Caki2 (cell line): ENCODE data around the gene MYO3A. TPM values are rescaled to one million over a fixed set of nuclear protein-coding genes. Genes with fewer than 3 reads are reported as not detected.
"Not testable (repeated sequence)": the region's sequence is repeated elsewhere in the genome, so short reads cannot be mapped to it uniquely, and the experiment has no call there.

Experiments used
- DNase-seq: peaks from one replicate; pipeline ENCODE4 v3.0.0-alpha.2; 2015; ENCODE audit warnings: low read depth
- in situ Hi-C: cut with HindIII; loops from 2 replicates; pipeline ENCODE4 v1.10.0; 2016; ENCODE audit warnings: low sequenced_read_pairs, low pct_unique_long_range_greater_than_20kb, mixed read lengths
- total RNA-seq: library from RNA; depleted of rRNA; stranded (reverse); fragments of >200 nt; shearing (Covaris generic); gene quantifications from 2 replicates; pipeline ENCODE4 v1.2.3, GENCODE V29; 2014; ENCODE audit warnings: low replicate concordance

MYO3A gene
- total RNA-seq, 1 experiment from 2014 or later, result 4.5 TPM

DNA sequence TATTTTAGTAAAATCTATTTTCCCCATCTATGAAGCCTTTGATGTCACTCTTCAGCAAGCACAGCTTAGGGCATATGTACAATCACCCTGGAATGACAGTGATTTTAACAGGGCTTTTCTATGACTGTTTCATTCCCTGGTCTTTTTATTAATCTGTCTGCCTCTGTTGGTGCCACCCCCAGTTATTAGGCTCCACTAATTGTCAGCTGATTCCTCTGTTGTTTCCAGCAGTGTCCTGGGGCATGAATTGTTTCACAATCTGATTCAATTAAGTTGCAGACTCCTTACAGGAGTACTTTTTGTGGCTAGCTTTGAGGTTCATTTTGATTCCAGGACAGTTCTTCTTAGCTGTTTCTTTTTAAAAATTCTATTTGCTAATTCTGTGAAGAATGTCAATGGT is 38.6 kb downstream of the MYO3A start:
- in situ Hi-C loops, result no loop called here
- no peak for DNase-seq

GRCh38 chr10:25974897-25975459 is 40.9 kb downstream of the MYO3A start:
- DNase-seq, result no peak
- in situ Hi-C loops, result no loop called here

DNA sequence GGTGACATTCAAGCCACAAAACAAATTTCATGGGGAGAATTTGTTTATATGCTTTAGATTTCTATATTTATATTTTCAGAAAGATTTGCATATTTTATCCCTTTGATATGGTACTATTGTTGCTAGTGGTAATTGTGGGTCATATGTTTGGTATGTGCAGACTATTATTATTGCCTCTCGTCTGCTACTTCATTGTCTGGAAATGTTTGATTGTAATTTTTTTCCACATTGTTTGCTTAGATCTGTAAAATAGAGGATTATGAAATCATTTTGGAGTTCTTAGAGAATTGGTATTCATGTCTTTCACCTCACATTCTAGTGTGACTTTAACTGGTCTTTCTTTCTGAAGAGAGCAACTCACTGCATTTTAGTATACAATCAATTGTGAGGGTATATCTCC is 44.7 kb downstream of the MYO3A start:
- in situ Hi-C loops, result no loop called here
- DNase-seq, result no peak

GRCh38 chr10:25982107-25982506 is 48.1 kb downstream of the MYO3A start:
- in situ Hi-C loops, result no loop called here
- DNase-seq, result no peak

GRCh38 chr10:25988583-25988982 is 54.6 kb downstream of the MYO3A start:
- in situ Hi-C loops, result no loop called here

DNA sequence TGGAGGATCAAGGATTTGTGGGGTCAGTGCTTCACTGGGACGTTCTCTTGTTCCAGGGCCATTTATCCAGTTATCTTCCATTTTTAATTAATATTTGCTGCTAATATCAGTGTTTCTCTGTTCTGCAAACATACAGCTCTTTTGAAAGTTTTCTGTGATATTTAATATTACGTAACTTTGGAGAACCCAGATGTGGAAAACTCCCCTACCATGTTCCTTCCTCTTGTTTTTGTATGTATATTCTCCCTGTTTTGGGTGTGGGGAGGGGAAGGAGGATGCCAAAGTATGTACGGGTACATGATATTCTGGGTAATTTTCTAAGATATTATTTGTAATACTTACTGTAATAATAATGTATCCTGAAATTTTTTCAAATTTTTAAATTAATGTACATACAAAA is 55.9 kb downstream of the MYO3A start:
- no peak for DNase-seq
- in situ Hi-C loops, result no loop called here

More at GRCh38 chr10:25988583-25988982, 54.6 kb downstream of the MYO3A start:
- DNase-seq, result no peak

- no peak for DNase-seq
- in situ Hi-C loops, result no loop called here
Observed at GRCh38 chr10:25999295-25999981, 65.4 kb downstream of the MYO3A start.

GRCh38 chr10:26000971-26001370 is 66.9 kb downstream of the MYO3A start:
- no peak for DNase-seq
- in situ Hi-C loops, result no loop called here

DNA sequence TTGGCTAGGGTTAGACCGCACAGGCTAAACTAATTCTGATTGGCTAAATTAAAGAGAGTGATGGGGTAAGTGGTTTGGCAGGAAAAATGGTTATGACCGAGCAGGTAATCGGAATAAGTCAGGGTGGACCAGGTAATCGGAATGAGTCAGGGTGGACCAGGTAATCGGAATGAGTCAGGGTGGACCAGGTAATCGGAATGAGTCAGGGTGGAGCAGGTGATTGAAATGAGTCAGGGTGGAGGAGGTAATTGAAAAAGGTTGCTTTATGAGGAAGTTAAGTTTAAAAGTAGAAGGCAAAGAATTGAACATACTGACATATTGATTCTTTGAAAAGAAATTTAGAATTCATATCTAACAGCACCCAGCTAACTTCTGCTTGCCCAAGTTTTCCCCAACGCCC is 68.4 kb downstream of the MYO3A start:
- in situ Hi-C loops, result not testable (repeated sequence)

GRCh38 chr10:26015092-26015491 is 81.1 kb downstream of the MYO3A start:
- in situ Hi-C loops, result no loop called here
- DNase-seq, result no peak

More for the DNA sequence above, 68.4 kb downstream of the MYO3A start:
- not testable (repeated sequence) for DNase-seq

- no peak for DNase-seq
- in situ Hi-C loops, result no loop called here
Observed at GRCh38 chr10:26022831-26023230, 88.8 kb downstream of the MYO3A start.

GRCh38 chr10:26024303-26024702 is 90.3 kb downstream of the MYO3A start:
- no peak for DNase-seq
- in situ Hi-C loops, result no loop called here

GRCh38 chr10:26025523-26025922 is 91.5 kb downstream of the MYO3A start:
- no peak for DNase-seq
- in situ Hi-C loops, result no loop called here

GRCh38 chr10:26029858-26030257 is 95.8 kb downstream of the MYO3A start:
- DNase-seq, result no peak
- in situ Hi-C loops, result no loop called here

DNA sequence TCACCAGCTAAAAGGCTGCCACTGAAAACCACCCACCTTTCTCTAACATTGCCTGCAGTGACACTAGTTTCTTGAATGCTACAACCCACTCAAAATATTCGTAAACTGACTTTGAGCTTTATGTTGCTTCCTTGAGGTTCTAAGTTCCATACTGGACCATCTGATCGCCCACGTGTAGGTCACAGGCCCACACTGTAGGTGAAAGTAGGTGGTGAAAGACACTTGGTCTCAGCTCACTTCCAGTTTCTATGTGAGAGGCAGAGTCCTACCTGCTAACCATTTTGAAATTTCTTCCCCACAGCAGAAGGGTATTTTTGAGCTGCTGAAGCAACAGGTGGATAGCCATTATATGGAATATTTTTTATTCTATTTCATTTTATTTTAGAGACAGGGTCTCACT is 97.3 kb downstream of the MYO3A start:
- in situ Hi-C loops, result no loop called here
- DNase-seq, result no peak

- in situ Hi-C loops, result no loop called here
- DNase-seq, result no peak
Observed at GRCh38 chr10:26043469-26043868, 109.4 kb downstream of the MYO3A start.

DNA sequence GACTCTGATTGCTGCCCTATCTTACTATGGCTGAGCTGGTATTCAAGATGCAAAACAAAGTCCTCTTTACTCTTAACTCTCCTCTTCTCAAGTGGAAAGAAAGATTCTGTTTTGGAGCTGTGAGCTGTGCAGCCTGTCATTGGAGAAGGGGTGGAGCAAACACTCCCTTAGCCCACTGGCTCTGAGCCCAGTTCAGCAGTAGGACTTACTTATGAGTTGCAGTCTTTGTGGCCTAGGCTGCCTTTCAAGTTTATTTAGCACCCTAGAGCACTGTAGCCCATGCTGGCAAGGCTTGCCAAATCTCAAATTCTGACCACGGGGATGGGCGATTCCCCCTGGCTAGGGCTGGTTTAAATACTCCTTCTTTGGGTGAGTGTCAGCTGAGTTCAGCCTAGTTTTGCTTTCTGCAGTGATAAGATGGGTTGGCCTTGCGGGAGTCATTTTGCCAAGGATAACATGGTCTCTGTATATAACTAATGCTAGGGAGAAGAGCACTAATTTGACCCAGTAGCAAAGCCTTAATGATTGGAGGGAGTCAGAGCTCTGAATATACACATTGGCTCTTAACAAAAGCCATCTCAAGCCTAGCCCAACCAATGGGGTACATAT is 110.2 kb downstream of the MYO3A start:
- DNase-seq, result no peak
- in situ Hi-C loops, result no loop called here

- in situ Hi-C loops, result no loop called here
- DNase-seq, result no peak
Observed at GRCh38 chr10:26046073-26046700, 112.2 kb downstream of the MYO3A start.

- in situ Hi-C loops, result no loop called here
- no peak for DNase-seq
Observed at GRCh38 chr10:26048756-26049155, 114.7 kb downstream of the MYO3A start.
